Neural progenitor cell (in vitro differentiated cells): Measurements from ENCODE around the gene CTDNEP1.

Experiments
- CTCF ChIP-seq: fragments of 200-600 bp; sonication (generic); IDR thresholded peaks from 2 replicates; pipeline ENCODE4 v1.5.1; 2017; ENCODE audit warnings: antibody characterized with exemption, mild to moderate bottlenecking
- EZH2 ChIP-seq: fragments of 200-600 bp; sonication (generic); IDR thresholded peaks from 2 replicates; pipeline ENCODE4 v1.6.1; 2017; ENCODE audit warnings: antibody characterized with exemption, mild to moderate bottlenecking, moderate library complexity

GRCh38 chr17:7251661-7252175, at the start of gene CTDNEP1:
- TF ChIP-seq CTCF (no peak), EZH2 (no peak)
